ENCODE results near the gene MATN1.
A peak's percentile ranks its signal among the peaks of the same experiment; 100 is the strongest.

The MATN1 gene

DNA sequence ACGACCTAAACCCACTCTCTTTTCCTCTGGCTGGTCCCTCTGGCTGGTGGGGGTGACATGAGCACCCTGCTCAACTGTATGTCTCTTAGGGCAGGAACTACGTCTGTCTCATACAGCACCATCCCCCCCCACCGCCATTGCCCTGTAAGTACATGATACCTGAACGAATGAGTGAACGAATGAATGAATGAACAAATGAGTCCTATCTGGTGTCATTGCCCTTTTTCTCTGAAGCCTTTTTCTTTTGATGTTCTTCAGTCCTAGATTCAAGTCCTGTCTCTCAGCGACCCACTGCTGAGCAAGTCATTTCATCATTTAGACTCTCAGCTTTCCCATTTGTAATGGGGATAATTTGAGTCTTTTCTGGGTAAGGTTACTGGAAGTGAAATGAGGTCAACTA, 10.8 kb downstream of the MATN1 start:
- H3K4me3 ChIP-seq (ENCODE audit: low read depth, low read length) = no peak overlapping the region
- no peak for TF ChIP-seq CTCF (IDR thresholded peaks at IDR 0.05; ENCODE audit: low read depth, low read length)

DNA sequence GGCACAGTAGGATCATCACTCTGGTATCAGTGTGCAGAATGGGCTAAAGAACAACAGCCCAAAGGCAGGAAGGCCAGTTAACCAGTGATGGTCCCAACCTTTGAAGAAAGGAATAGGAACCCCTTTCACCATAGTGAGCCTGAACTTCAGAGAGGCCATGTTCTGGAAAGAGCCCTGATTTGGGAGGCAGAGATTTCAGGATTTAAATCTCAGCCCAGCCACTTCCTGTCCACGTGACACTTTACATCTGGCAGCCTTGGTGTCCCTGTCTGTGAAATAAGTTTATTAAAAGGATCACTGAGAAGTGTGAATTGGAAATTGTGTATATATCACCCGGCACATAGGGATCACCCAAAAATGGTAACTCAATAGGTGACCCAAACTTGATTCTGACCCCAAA, 13.0 kb downstream of the MATN1 start:
- no peak overlapping the region for H3K4me3 ChIP-seq (ENCODE audit: low read depth, low read length)
- TF ChIP-seq CTCF (IDR thresholded peaks at IDR 0.05; ENCODE audit: low read depth, low read length) = no peak

DNA sequence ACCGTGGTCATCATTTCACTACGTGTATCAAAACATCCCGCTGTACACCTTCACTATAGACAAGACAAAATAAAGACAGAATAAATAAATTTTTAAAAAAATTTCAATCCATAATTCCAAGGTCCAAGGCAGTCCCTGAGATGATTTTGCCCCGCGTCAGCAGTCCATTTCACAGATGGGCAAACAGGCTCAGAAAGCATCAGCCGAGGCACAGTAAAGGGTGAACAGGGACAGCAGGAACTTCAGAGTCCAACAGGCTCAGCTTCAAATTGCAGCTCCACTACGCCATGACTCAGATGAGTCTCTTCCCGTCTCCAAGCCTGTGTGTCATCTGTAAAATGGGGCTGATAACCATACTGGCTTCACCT, 15.0 kb downstream of the MATN1 start:
- TF ChIP-seq CTCF (IDR thresholded peaks at IDR 0.05; ENCODE audit: low read depth, low read length) = no peak
- no peak overlapping the region for H3K4me3 ChIP-seq (ENCODE audit: low read depth, low read length)

DNA sequence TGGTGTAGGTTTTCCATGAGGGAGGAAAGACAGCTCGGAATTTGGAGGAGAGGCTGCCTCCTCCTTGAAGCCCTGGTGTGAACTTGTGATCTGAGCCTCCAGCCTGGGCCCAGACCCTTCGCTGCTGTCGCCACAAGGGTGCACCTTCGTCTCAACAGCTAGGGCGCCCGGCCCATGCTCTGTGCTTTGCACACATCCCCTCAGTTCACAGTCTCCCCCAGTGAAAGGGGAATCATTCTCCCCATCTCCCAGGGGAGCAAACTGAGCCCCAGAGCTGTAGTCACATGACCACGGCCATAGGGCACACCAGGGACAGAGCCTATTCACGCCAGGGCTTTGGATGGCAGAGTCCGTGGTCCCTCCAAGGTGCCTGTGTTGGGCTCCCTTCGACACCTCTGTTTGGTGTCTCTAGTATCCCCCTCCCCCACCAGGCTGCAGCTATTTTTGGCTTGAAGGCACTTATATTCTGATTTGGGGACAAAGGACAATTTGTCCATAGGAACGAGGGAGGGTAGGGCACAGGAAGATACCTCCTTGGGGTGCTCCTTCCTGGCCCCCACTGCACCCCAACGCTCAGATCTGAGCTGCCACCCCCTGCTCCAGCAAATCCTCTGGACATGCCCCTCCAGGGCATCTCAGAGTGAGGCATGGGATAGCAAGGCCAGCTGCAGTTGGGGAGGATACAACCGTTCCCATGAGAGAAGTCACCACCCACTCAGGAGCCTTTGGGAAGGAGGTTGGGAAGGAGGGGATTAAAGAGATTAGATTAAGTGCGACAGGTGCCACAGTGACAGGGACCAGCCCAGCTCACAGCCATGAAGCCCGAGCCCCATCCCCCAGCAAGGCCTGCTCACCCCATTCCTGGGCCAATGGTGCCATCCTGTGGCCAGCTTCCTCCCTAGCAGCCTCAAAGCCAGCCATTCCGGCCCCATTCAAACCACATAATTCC, 15.7 kb downstream of the MATN1 start:
- peak; percentile 85 for TF ChIP-seq CTCF (IDR thresholded peaks at IDR 0.05; ENCODE audit: low read depth, low read length)
- no peak overlapping the region for H3K4me3 ChIP-seq (ENCODE audit: low read depth, low read length)

DNA sequence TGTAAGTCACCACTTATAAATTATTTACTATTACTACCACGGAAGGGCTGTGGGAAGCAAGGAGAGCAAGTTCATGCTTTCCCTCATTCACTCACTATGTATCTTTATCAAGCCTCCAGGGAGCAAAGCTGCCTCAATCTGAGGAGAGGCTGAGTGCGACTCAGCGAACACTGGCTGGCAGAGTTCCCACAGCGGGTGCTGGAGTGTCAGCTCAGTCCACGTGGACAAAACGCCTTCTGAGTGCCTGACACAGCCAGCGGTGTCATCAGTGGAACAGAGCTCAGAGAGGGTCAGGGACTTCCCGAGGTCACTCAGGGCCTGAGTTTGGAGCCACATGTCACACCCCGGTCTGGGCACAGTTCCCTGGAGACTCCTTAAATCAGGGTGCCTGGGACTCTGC, 16.9 kb downstream of the MATN1 start:
- TF ChIP-seq CTCF (IDR thresholded peaks at IDR 0.05; ENCODE audit: low read depth, low read length) = no peak
- no peak overlapping the region for H3K4me3 ChIP-seq (ENCODE audit: low read depth, low read length)

DNA sequence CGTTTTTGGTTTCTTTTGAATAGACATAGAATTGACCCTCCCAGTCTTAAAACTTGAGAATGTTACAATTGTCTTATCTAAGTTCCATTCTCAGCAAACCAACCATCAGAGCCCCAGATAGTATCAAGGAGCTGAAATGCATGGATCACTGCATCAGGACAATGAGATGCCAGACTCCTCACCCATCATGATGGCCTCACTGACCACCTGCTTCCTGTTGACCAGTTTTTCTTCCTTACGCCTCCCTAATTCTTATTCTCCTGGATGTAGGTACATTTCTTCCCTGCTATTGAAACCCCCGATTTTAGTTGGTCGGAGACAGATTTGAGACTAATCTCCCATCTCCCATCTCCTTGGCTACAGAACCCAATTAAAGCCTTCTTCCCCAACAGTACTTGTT, 17.7 kb downstream of the MATN1 start:
- TF ChIP-seq CTCF (IDR thresholded peaks at IDR 0.05; ENCODE audit: low read depth, low read length) = no peak
- H3K4me3 ChIP-seq (ENCODE audit: low read depth, low read length) = no peak overlapping the region

- H3K4me3 ChIP-seq (ENCODE audit: low read depth, low read length) = no peak overlapping the region
- no peak for TF ChIP-seq CTCF (IDR thresholded peaks at IDR 0.05; ENCODE audit: low read depth, low read length)
Measured at GRCh38 chr1:30704765-30705509, 18.4 kb downstream of the MATN1 start.
